Upper lobe of left lung (tissue), 4 donors: Measurements from ENCODE around the gene NCOA4.

Experiments used
- CTCF ChIP-seq, 6 experiments: fragments of 450-650 bp in 4 of 6; fragments of 200-600 bp in 2 of 6; sonication (generic) in 2 of 6; IDR thresholded peaks; one replicate each; pipeline ENCODE4 v1.5.1; 2016 to 2019; ENCODE audit warnings: antibody characterized with exemption in 6 of 6
- EP300 ChIP-seq, 4 donors: sonication (generic); formaldehyde crosslinking; IDR thresholded peaks; one replicate each; pipeline ENCODE4 v1.5.1; 2017; ENCODE audit warnings: antibody characterized with exemption in 4 of 4, control low read depth in 2 of 4
- POLR2A ChIP-seq, 4 donors: fragments of 450-650 bp; IDR thresholded peaks; one replicate each; pipeline ENCODE4 v1.5.1; 2016 to 2017; ENCODE audit warnings: antibody characterized with exemption in 4 of 4, mild to moderate bottlenecking in 2 of 4

- no peak for TF ChIP-seq CTCF (IDR thresholded peaks at IDR 0.05)
- no peak for TF ChIP-seq EP300 (IDR thresholded peaks at IDR 0.05)
- no peak for TF ChIP-seq POLR2A (IDR thresholded peaks at IDR 0.05)
These were observed 12.1 kb upstream of the NCOA4 start for GRCh38 chr10:46042527-46042926.
